Activated CD8-positive, alpha-beta memory T cell treated with anti-CD3 and anti-CD28 coated beads, Interleukin-2, amount 10 ng/mL, durations not matched to agents 7 days and 5 days (primary cell): ENCODE data around the gene TNPO3. TPM values are rescaled to one million over a fixed set of nuclear protein-coding genes. Genes with fewer than 3 reads are reported as not detected.

Experiments
- ATAC-seq: fragments of 150-1000 bp; cut with Tn5 transposase; one replicate; pipeline ENCODE4 v1.10.0; 2021; ENCODE audit warnings: moderate library complexity
- CTCF ChIA-PET: fragments of 350-600 bp; sonication (Branson Sonifier 250); formaldehyde crosslinking; loops from one replicate; lab custom pipeline; 2021; ENCODE audit warnings: antibody characterized with exemption; lab: Charles Lee
- DNase-seq: peaks from one replicate; pipeline ENCODE4 v3.0.0-alpha.2; 2020
- H3K27ac Mint-ChIP-seq: one replicate; pipeline ENCODE4 v1.8.0; 2021; ENCODE audit warnings: mild to moderate bottlenecking, mixed read lengths
- H3K27me3 Mint-ChIP-seq: one replicate; pipeline ENCODE4 v1.8.0; 2021; ENCODE audit warnings: mixed read lengths
- H3K36me3 Mint-ChIP-seq: one replicate; pipeline ENCODE4 v1.8.0; 2021; ENCODE audit warnings: mild to moderate bottlenecking, mixed read lengths
- H3K4me1 Mint-ChIP-seq: one replicate; pipeline ENCODE4 v1.8.0; 2021; ENCODE audit warnings: mixed read lengths
- H3K4me3 Mint-ChIP-seq: one replicate; pipeline ENCODE4 v1.8.0; 2021; ENCODE audit warnings: mild to moderate bottlenecking, moderate library complexity, mixed read lengths
- H3K9me3 Mint-ChIP-seq: one replicate; pipeline ENCODE4 v1.8.0; 2022; ENCODE audit warnings: low read depth, mixed read lengths
- total RNA-seq, 2 experiments: library from RNA; stranded (reverse); gene quantifications; one replicate each; pipeline ENCODE4 v1.2.3, GENCODE V29; 2021

The TNPO3 gene
- total RNA-seq, 2 experiments from 2014 or later: 51.9 to 55.8 TPM

- H3K27ac Mint-ChIP-seq: no peak overlapping the region
- peaks cover 46% of the 10 kb centered on the region for H3K4me1 Mint-ChIP-seq
- CTCF ChIA-PET: interaction anchor here (0.8 to 1.4 kb wide), 3 partner anchors 133 to 154 kb away, joined by 3 to 6 read pairs (median 4); no protein-coding TSS in a partner anchor
Measured at GRCh38 chr7:128937271-128937646, 117.7 kb downstream of the TNPO3 start.

GRCh38 chr7:128936798-128937197 is 118.1 kb downstream of the TNPO3 start:
- H3K4me1 Mint-ChIP-seq: peaks cover 46% of the 10 kb centered on the region
- peak overlapping the region; percentile 84 for H3K4me3 Mint-ChIP-seq
- H3K9me3 Mint-ChIP-seq: no peaks in the 10 kb centered on the region

More at GRCh38 chr7:128937271-128937646, 117.7 kb downstream of the TNPO3 start:
- Mint-ChIP-seq H3K9me3 (no peaks in the 10 kb centered on the region), H3K4me3 (peak overlapping the region; percentile 84), H3K27me3 (peaks cover 15% of the 10 kb centered on the region), H3K36me3 (peaks cover 1% of the 10 kb centered on the region)
- ATAC-seq: no peak
- DNase-seq: no peak

GRCh38 chr7:128935342-128935730 is 119.6 kb downstream of the TNPO3 start:
- Mint-ChIP-seq H3K36me3 (peaks cover 1% of the 10 kb centered on the region), H3K4me1 (peaks cover 34% of the 10 kb centered on the region), H3K27me3 (peaks cover 15% of the 10 kb centered on the region), H3K9me3 (no peaks in the 10 kb centered on the region), H3K27ac (no peak overlapping the region), H3K4me3 (no peak overlapping the region)
- CTCF ChIA-PET: no interaction called here
- ATAC-seq (no peak), DNase-seq (no peak)

More at GRCh38 chr7:128936798-128937197, 118.1 kb downstream of the TNPO3 start:
- CTCF ChIA-PET: interaction anchor here (0.8 kb wide), 1 partner anchor 155 kb away, joined by 4 read pairs; no protein-coding TSS in a partner anchor
- no peak for DNase-seq
- Mint-ChIP-seq H3K27ac (no peak overlapping the region), H3K27me3 (peaks cover 15% of the 10 kb centered on the region), H3K36me3 (peaks cover 1% of the 10 kb centered on the region)
- no peak for ATAC-seq

- DNase-seq: no peak
- Mint-ChIP-seq H3K4me3 (no peak overlapping the region), H3K36me3 (peaks cover 1% of the 10 kb centered on the region), H3K27ac (no peak overlapping the region), H3K9me3 (no peaks in the 10 kb centered on the region), H3K27me3 (peaks cover 15% of the 10 kb centered on the region), H3K4me1 (peaks cover 27% of the 10 kb centered on the region)
- CTCF ChIA-PET: no interaction called here
- ATAC-seq: no peak
Measured at GRCh38 chr7:128934361-128935341, 120.3 kb downstream of the TNPO3 start.

- peaks cover 21% of the 10 kb centered on the region for H3K4me1 Mint-ChIP-seq
- H3K27ac Mint-ChIP-seq: peak overlapping the region; percentile 81
- H3K27me3 Mint-ChIP-seq: peaks cover 12% of the 10 kb centered on the region
- H3K4me3 Mint-ChIP-seq: peak overlapping the region; percentile 35
- no peaks in the 10 kb centered on the region for H3K9me3 Mint-ChIP-seq
- DNase-seq (peak; percentile 78), ATAC-seq (peak; percentile 77)
- H3K36me3 Mint-ChIP-seq: peaks cover 1% of the 10 kb centered on the region
- CTCF ChIA-PET: interaction anchor here (1.0 to 1.8 kb wide), 7 partner anchors 9 to 480 kb away, joined by 3 to 7 read pairs (median 3); no protein-coding TSS in a partner anchor
Measured at GRCh38 chr7:128933180-128933891, 121.6 kb downstream of the TNPO3 start.

- ATAC-seq: peak; percentile 9
- CTCF ChIA-PET: interaction anchor here (1.0 to 1.8 kb wide), 7 partner anchors 8 to 480 kb away, joined by 3 to 7 read pairs (median 3); no protein-coding TSS in a partner anchor
Measured at GRCh38 chr7:128932862-128933179, 122.1 kb downstream of the TNPO3 start.

GRCh38 chr7:128931965-128932861 is 122.7 kb downstream of the TNPO3 start:
- H3K4me1 Mint-ChIP-seq: peaks cover 18% of the 10 kb centered on the region
- peak overlapping the region; percentile 15 for H3K27ac Mint-ChIP-seq
- peaks cover 1% of the 10 kb centered on the region for H3K36me3 Mint-ChIP-seq
- H3K4me3 Mint-ChIP-seq: no peak overlapping the region
- CTCF ChIA-PET: interaction anchor here (1.0 to 1.8 kb wide), 4 partner anchors 16 to 159 kb away, joined by 3 to 7 read pairs (median 4); no protein-coding TSS in a partner anchor
- peaks cover 8% of the 10 kb centered on the region for H3K27me3 Mint-ChIP-seq
- ATAC-seq (no peak), DNase-seq (no peak)
- H3K9me3 Mint-ChIP-seq: no peaks in the 10 kb centered on the region

More at GRCh38 chr7:128932862-128933179, 122.1 kb downstream of the TNPO3 start:
- DNase-seq: no peak
- Mint-ChIP-seq H3K36me3 (peaks cover 1% of the 10 kb centered on the region), H3K27me3 (peaks cover 11% of the 10 kb centered on the region), H3K4me3 (no peak overlapping the region), H3K9me3 (no peaks in the 10 kb centered on the region), H3K27ac (peak overlapping the region; percentile 81), H3K4me1 (peaks cover 20% of the 10 kb centered on the region)

- Mint-ChIP-seq H3K4me1 (peaks cover 12% of the 10 kb centered on the region), H3K4me3 (no peak overlapping the region), H3K9me3 (no peaks in the 10 kb centered on the region), H3K36me3 (peaks cover 1% of the 10 kb centered on the region), H3K27ac (no peak overlapping the region), H3K27me3 (peaks cover 4% of the 10 kb centered on the region)
- CTCF ChIA-PET: interaction anchor here (0.9 kb wide), 1 partner anchor 16 kb away, joined by 3 read pairs; no protein-coding TSS in a partner anchor
- no peak for DNase-seq
- ATAC-seq: no peak
Measured at GRCh38 chr7:128931190-128931798, 123.6 kb downstream of the TNPO3 start.

- no peak for ATAC-seq
- peaks cover 11% of the 10 kb centered on the region for H3K4me1 Mint-ChIP-seq
- CTCF ChIA-PET: interaction anchor here (1.0 kb wide), 1 partner anchor 154 kb away, joined by 3 read pairs; no protein-coding TSS in a partner anchor
Measured at GRCh38 chr7:128928882-128929788, 125.8 kb downstream of the TNPO3 start.

GRCh38 chr7:128928159-128928813 is 126.6 kb downstream of the TNPO3 start:
- H3K36me3 Mint-ChIP-seq: peaks cover under 1% of the 10 kb centered on the region
- no peak for ATAC-seq
- peaks cover 6% of the 10 kb centered on the region for H3K4me1 Mint-ChIP-seq
- H3K9me3 Mint-ChIP-seq: no peaks in the 10 kb centered on the region
- no peak overlapping the region for H3K27ac Mint-ChIP-seq
- CTCF ChIA-PET: interaction anchor here (1.0 kb wide), 1 partner anchor 155 kb away, joined by 3 read pairs; no protein-coding TSS in a partner anchor
- peaks cover 18% of the 10 kb centered on the region for H3K27me3 Mint-ChIP-seq
- DNase-seq: no peak
- no peak overlapping the region for H3K4me3 Mint-ChIP-seq

More at GRCh38 chr7:128928882-128929788, 125.8 kb downstream of the TNPO3 start:
- no peak overlapping the region for H3K27ac Mint-ChIP-seq
- no peak for DNase-seq
- no peak overlapping the region for H3K4me3 Mint-ChIP-seq
- H3K9me3 Mint-ChIP-seq: no peaks in the 10 kb centered on the region
- peaks cover 1% of the 10 kb centered on the region for H3K36me3 Mint-ChIP-seq
- peaks cover 13% of the 10 kb centered on the region for H3K27me3 Mint-ChIP-seq
